Measurements from ENCODE around the gene CAPN5. TPM values are rescaled to one million over a fixed set of nuclear protein-coding genes. Genes with fewer than 3 reads are reported as not detected.

Gene CAPN5
- total and polyA plus RNA-seq, 2 experiments from 2014 or later, result 18.3 to 22.4 TPM

GRCh38 chr11:77140231-77140851, 73.6 kb downstream of the CAPN5 start:
- no peak overlapping the region for H3K4me2 ChIP-seq (ENCODE audit: unreplicated experiment)
- no peak overlapping the region for H3K9ac ChIP-seq
- no peaks in the 10 kb centered on the region for H3K79me2 ChIP-seq (ENCODE audit: insufficient read depth)
- H3F3A ChIP-seq (ENCODE audit: insufficient read depth), result 0 out of 2 replicates have a peak, but pooled peaks cover 5% of the 10 kb centered on the region
- no peaks in the 10 kb centered on the region for H4K20me1 ChIP-seq (ENCODE audit: insufficient read depth)
- TF ChIP-seq EZH2 (IDR thresholded peaks at IDR 0.05; ENCODE audit: insufficient read depth, poor library complexity, severe bottlenecking) (no peak), EZH2phosphoT487 (IDR thresholded peaks at IDR 0.05; ENCODE audit: insufficient read depth, low read depth) (no peak)
- in situ Hi-C loops (cut with MboI), result no loop called here
- H3K9me2 ChIP-seq (ENCODE audit: insufficient read depth), result no peaks in the 10 kb centered on the region
- DNase-seq, result peak; percentile 32
- WGBS, 2 experiments (ENCODE audit: low coverage in 1 of 2, low lambda C conversion rate in 2 of 2, missing lambda C conversion rate in 2 of 2), result 82 to 89% methylated on average over 8 of the region's 8 CpGs
- H3K27ac ChIP-seq, result no peak overlapping the region
- H3K4me3 ChIP-seq, result no peak overlapping the region
- H3K36me3 ChIP-seq (ENCODE audit: low read depth), result no peaks in the 10 kb centered on the region
- peaks cover 7% of the 10 kb centered on the region for H3K4me1 ChIP-seq (ENCODE audit: insufficient read depth)
- H3K9me3 ChIP-seq (ENCODE audit: low read depth), result no peaks in the 10 kb centered on the region
- no peaks in the 10 kb centered on the region for H3K27me3 ChIP-seq (replicated peaks; ENCODE audit: insufficient read depth)
- peak overlapping the region; percentile 65 for H2AFZ ChIP-seq

DNA sequence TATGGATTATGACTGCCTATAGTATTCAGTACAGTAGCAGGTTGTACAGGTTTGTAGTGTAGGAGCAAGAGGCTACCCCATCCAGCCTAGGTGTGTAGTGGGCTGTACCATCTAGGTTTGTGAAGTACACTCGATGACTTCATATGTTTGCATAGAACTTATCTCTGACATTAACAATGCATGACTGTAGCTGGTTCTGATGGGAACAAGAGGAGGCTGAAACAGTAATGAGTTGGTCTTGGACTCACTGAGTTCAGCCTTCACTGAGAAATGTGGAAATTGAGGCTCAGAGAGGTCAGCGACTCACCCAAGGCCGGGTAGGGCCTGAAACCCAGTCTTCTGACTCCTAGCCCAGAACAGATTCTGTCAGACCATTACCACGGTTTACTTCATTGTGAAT, 74.3 kb downstream of the CAPN5 start:
- Histone ChIP-seq H3K9ac (no peak overlapping the region), H3K36me3 (ENCODE audit: low read depth) (no peaks in the 10 kb centered on the region), H2AFZ (no peak overlapping the region), H3K9me2 (ENCODE audit: insufficient read depth) (no peaks in the 10 kb centered on the region), H3K27ac (no peak overlapping the region), H3K79me2 (ENCODE audit: insufficient read depth) (no peaks in the 10 kb centered on the region), H3F3A (ENCODE audit: insufficient read depth) (0 out of 2 replicates have a peak, but pooled peaks cover 5% of the 10 kb centered on the region), H3K9me3 (ENCODE audit: low read depth) (no peaks in the 10 kb centered on the region), H3K4me1 (ENCODE audit: insufficient read depth) (peaks cover 4% of the 10 kb centered on the region), H4K20me1 (ENCODE audit: insufficient read depth) (no peaks in the 10 kb centered on the region), H3K4me2 (ENCODE audit: unreplicated experiment) (no peak overlapping the region), H3K27me3 (replicated peaks; ENCODE audit: insufficient read depth) (no peaks in the 10 kb centered on the region), H3K4me3 (no peak overlapping the region)
- TF ChIP-seq EZH2phosphoT487 (IDR thresholded peaks at IDR 0.05; ENCODE audit: insufficient read depth, low read depth) (no peak), EZH2 (IDR thresholded peaks at IDR 0.05; ENCODE audit: insufficient read depth, poor library complexity, severe bottlenecking) (no peak)
- in situ Hi-C loops (cut with MboI), result no loop called here
- WGBS, 2 experiments (ENCODE audit: low coverage in 1 of 2, low lambda C conversion rate in 2 of 2, missing lambda C conversion rate in 2 of 2), result 66% methylated on average over 4 of the region's 4 CpGs
- peak; percentile 75 for DNase-seq

- WGBS, 2 experiments (ENCODE audit: low coverage in 1 of 2, low lambda C conversion rate in 2 of 2, missing lambda C conversion rate in 2 of 2), result 92 to 99% methylated on average over 4 of the region's 4 CpGs
- H3F3A ChIP-seq (ENCODE audit: insufficient read depth), result 0 out of 2 replicates have a peak, but pooled peaks cover 5% of the 10 kb centered on the region
- no peaks in the 10 kb centered on the region for H3K36me3 ChIP-seq (ENCODE audit: low read depth)
- no peak overlapping the region for H3K4me2 ChIP-seq (ENCODE audit: unreplicated experiment)
- H4K20me1 ChIP-seq (ENCODE audit: insufficient read depth), result no peaks in the 10 kb centered on the region
- DNase-seq, result no peak
- H3K9ac ChIP-seq, result no peak overlapping the region
- in situ Hi-C loops (cut with MboI), result no loop called here
- H3K27ac ChIP-seq, result no peak overlapping the region
- H3K9me3 ChIP-seq (ENCODE audit: low read depth), result no peaks in the 10 kb centered on the region
- no peaks in the 10 kb centered on the region for H3K27me3 ChIP-seq (replicated peaks; ENCODE audit: insufficient read depth)
- peaks cover 4% of the 10 kb centered on the region for H3K4me1 ChIP-seq (ENCODE audit: insufficient read depth)
- no peak overlapping the region for H3K4me3 ChIP-seq
- H2AFZ ChIP-seq, result no peak overlapping the region
- TF ChIP-seq EZH2 (IDR thresholded peaks at IDR 0.05; ENCODE audit: insufficient read depth, poor library complexity, severe bottlenecking) (no peak), EZH2phosphoT487 (IDR thresholded peaks at IDR 0.05; ENCODE audit: insufficient read depth, low read depth) (no peak)
- H3K9me2 ChIP-seq (ENCODE audit: insufficient read depth), result no peaks in the 10 kb centered on the region
- H3K79me2 ChIP-seq (ENCODE audit: insufficient read depth), result no peaks in the 10 kb centered on the region
Observed at GRCh38 chr11:77141475-77141874, 74.7 kb downstream of the CAPN5 start.

DNA sequence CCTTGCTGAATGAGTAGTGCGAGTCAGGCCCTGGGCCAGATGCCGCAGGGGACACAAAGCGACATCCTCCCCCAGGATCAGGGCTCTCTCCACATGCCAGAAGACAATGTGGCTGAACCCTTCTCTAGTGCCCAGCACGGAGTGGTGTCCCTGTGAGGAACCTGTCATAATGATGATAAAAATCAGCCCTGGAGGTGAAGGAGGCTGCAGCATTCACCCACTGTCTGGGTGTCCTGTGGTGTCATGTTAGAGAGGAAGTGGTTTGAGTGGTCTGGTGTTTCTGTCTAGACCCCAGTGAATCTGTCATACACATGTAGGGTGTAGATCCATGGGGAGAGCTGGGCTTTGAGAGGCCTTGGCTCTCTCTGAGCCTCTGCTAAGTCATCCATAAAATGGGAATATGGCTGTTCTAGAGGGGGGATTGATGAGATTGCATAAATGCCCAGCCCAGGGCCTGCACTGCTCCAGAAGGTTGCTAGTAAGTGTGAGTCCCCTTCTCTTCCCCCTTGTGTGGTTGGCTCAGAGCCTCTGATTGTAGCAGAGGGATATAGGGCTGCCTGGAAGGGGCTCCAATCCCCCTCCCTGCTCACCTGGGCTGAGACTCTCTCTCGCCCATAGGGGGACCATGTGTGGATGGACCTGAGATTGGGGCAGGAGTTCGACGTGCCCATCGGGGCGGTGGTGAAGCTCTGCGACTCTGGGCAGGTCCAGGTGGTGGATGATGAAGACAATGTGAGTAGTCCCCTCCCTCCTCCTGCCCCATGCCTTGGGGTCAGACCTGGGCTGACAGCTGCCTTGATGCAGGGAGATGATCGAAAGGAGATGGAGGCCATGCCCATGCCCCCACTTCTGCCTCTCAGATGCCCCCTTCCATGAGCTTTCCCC, 75.6 kb downstream of the CAPN5 start:
- H3K9me2 ChIP-seq (ENCODE audit: insufficient read depth), result no peaks in the 10 kb centered on the region
- in situ Hi-C loops (cut with MboI), result no loop called here

More for the DNA sequence above, 75.6 kb downstream of the CAPN5 start:
- DNase-seq, result no peak
- no peaks in the 10 kb centered on the region for H3K9me3 ChIP-seq (ENCODE audit: low read depth)
- H3K36me3 ChIP-seq (ENCODE audit: low read depth), result no peaks in the 10 kb centered on the region
- H3K4me2 ChIP-seq (ENCODE audit: unreplicated experiment), result no peak overlapping the region
- H3K9ac ChIP-seq, result no peak overlapping the region
- peaks cover 4% of the 10 kb centered on the region for H3K4me1 ChIP-seq (ENCODE audit: insufficient read depth)
- no peak overlapping the region for H3K4me3 ChIP-seq
- no peak overlapping the region for H3K27ac ChIP-seq
- H4K20me1 ChIP-seq (ENCODE audit: insufficient read depth), result no peaks in the 10 kb centered on the region
- H3K79me2 ChIP-seq (ENCODE audit: insufficient read depth), result no peaks in the 10 kb centered on the region
- TF ChIP-seq EZH2phosphoT487 (IDR thresholded peaks at IDR 0.05; ENCODE audit: insufficient read depth, low read depth) (no peak), EZH2 (IDR thresholded peaks at IDR 0.05; ENCODE audit: insufficient read depth, poor library complexity, severe bottlenecking) (no peak)
- H3F3A ChIP-seq (ENCODE audit: insufficient read depth), result 0 out of 2 replicates have a peak, but pooled peaks cover 5% of the 10 kb centered on the region
- H3K27me3 ChIP-seq (replicated peaks; ENCODE audit: insufficient read depth), result peaks cover 4% of the 10 kb centered on the region; the same call in 1 of the 2 replicates
- 83 to 85% methylated on average over 11 of the region's 11 CpGs for WGBS, 2 experiments (ENCODE audit: low coverage in 1 of 2, low lambda C conversion rate in 2 of 2, missing lambda C conversion rate in 2 of 2)
- no peak overlapping the region for H2AFZ ChIP-seq
